ENCODE data around the gene GPR31.
"Not testable (repeated sequence)": the region's sequence is repeated elsewhere in the genome, so short reads cannot be mapped to it uniquely, and the experiment has no call there.

Gene GPR31, protein sequence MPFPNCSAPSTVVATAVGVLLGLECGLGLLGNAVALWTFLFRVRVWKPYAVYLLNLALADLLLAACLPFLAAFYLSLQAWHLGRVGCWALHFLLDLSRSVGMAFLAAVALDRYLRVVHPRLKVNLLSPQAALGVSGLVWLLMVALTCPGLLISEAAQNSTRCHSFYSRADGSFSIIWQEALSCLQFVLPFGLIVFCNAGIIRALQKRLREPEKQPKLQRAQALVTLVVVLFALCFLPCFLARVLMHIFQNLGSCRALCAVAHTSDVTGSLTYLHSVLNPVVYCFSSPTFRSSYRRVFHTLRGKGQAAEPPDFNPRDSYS
- total RNA-seq: 0 reads per million in 4 donors

DNA sequence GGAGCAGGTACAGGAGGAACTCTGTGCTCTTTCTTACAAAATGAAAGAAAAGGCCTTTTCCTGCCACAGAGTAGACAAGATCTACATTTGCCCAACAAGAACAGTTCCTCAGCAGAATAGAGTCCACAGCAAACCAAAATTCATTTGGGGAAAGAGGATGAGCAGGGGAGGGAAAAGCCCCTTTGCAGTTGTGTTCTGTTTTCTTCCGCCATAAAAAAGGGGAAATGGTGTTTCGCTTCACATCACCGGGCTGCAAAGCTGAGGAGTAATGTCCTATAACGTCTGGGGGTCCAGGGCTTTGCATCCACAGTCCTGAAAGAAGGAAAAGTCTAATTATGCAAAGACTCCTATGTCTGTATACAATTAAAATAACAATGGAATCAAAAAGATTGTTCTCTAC, at the start of gene GPR31:
TSS of gene GPR31 (minus strand) at position 118 of the 400 bp plus-strand sequence. CDS start 149 bp downstream, outside the sequence.
- no peak for DNase-seq

DNA sequence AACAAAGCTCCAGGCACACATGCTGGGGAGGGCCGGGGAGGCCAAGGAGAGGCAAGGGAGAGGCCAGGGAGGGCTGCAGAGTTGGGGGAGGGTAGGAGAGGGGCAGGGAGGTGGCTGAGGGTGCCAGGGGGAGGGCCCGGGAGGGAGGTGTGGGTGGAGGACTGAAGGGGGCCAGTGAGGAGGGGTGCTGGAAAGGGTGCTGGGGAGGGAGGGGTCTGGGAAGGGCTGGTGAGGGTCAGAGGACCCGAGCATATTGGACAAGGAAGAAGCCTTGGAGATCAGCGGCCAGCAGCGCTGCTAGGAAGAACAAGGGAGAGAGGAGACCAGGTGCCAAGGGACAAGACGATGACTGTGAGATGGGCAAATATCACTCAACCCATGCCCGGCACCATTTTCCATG, 49.7 kb upstream of the GPR31 start:
- no peak for DNase-seq

DNA sequence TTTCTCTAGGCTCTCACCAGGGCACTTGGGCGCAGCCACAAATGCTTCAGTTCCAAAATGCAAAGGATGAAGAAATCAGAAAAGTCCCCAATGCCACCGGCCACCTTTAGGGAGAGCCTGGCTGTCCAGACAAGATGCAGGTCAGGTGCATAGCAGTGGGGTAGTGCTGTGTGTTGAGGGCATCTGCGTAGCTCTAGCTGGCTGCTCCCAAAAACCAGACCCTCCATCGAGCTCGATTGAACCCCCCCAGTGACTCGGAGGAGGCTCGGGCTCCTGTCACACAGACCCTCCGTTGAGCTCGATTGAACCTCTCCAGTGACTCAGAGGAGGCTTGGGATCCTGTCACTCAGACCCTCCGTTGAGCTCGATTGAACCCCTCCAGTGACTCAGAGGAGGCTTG, 47.5 kb upstream of the GPR31 start:
- not testable (repeated sequence) for DNase-seq

DNA sequence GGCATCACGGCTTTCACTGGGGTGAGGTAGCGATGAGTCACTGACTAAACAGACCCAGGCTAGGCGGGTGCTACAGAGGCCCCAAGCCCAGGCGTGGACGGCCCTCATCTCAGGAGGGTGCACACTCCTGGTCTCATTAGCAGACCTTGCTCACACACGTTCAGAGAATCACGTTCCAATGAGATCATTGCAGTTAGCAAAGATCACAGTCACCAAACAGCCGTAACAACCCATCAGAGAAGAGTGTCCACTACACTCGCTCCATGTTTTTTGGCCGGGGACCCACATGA, 46.2 kb upstream of the GPR31 start:
- DNase-seq: not testable (repeated sequence)

DNA sequence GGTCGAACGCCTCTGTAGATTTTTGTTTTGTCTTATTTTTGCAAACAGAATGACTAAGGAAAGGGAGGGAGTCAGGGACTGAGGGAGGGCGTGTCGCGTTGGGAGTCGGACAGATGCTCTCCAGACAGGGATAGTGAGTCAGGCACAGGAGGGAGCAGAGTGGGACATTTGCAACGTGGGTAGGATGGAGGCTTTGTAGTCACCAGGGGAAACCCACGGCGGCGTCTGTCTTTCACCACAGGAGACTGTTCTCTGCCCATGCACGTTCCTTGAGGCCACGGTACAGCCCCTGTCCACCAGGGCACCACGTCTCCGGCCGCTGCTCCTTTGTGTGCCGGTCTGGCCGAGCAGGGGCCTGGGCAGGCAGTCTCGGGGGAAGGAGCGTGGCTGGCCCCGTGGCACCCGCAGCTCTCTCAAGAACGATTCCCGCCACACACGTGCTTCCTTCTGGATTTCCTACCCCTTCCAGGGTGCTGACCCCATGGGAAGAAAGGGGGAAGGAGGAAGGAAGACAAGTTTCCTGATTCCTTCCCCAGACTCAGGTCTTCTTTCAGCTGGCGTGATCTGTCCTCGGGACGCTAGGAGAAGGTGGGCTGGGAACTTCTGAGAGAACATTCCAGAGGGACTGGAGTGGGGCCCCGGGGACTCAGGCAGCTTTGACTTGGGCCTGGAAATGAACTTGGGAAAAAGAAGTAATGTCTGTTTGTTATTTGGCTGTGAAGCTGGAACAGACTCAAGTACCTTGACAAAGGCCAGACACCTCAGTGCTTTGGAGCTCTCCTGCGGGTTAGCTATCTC, 45.7 kb upstream of the GPR31 start:
- DNase-seq: not testable (repeated sequence)

DNA sequence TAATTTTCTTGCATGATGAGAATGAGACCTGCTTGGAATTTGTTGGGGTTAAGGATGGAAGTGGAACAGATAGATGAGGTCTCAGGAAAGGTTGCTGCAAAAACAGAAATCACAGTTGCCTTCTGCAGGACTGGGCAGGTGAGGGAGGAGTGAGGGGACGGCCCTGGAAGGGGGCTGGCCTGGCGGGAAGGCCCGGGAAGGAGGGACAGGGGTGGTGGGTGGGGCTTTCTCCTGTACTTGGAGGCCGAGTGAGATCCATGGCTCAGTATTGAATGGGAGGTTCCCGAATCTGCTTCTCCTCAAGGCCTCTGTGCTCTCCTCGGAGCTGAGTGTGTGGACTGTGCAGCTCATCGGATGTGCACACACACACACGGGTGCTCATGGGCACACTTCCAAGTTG, 44.8 kb upstream of the GPR31 start:
- not testable (repeated sequence) for DNase-seq

DNA sequence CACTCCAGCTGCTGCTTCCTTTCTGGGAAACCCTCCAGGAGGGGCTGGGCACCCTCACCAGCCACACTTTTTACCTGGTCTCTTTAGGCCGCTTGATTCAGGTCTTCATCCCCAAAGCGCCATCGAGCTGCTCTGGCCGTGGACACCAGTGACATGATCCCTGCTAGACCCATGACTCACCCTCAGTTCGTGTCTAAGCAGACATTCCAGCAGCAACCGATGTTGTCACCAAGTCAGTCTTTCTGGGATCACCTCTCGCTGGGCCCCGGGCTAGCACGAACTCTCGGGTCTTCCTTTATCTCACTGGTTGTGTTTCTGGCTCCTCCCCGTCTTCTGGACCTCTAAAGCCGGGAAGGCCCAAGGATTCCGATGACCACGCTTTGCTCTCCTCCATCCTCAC, 43.0 kb upstream of the GPR31 start:
- no peak for DNase-seq

DNA sequence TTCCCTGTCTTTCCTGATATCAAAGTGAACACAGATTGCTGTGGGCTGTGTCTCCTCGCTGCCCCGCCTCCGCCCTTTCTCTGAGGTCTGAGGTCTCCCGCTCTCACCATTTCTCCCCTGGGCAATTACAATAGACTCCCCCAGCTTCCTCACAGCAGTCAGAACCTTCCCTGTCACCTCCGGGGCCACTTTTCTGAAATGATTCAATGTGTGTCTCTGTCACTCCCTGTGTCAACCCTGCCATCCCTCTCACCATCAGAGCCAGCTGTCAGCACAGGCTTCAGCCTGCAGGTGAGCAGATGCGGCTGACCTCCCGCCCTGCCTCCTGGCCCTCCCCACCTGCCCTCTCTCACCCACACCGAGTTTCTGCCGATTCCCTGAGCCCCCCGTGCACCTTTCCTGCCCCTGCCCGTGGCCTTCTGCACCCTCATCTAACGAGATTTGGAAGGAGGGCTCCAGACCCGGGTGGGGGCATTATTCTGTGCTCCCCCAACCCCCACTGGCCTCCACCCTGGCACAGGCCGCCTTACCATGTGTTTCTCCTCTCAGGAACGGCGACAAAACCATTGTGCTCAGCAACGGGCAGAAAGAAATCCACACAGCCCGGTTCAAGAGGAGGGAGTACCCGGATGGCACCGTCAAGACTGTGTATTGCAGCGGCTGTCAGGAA, 38.3 kb upstream of the GPR31 start:
- not testable (repeated sequence) for DNase-seq

DNA sequence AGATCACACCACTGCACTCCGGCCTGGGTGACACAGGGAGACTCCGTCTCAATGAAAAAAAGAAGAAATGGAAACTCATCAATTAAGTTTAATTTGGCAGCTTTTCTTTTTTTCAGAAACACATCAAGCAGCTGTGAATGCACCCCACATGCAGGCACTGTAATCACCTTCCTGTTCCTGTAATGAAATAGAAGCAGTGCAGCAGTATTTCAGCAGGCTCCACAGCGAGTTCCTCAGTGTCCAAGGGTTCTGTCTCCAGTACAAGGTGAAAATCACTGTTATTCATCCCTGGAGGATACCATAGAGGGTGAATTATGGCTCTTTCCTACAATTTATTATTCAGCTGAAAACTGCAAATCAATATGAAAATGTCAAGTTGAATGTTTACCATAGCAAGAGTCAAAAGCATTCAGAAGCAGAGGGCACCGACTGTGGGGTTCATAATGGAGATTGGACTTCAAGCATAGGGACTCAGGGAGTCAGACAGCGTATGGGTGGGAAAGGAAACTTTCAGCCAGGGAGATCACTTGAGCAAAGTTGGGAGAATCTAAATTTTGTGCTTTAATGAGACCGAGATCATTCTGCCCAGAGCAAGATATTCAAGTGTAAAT, 35.8 kb upstream of the GPR31 start:
- DNase-seq: not testable (repeated sequence)

DNA sequence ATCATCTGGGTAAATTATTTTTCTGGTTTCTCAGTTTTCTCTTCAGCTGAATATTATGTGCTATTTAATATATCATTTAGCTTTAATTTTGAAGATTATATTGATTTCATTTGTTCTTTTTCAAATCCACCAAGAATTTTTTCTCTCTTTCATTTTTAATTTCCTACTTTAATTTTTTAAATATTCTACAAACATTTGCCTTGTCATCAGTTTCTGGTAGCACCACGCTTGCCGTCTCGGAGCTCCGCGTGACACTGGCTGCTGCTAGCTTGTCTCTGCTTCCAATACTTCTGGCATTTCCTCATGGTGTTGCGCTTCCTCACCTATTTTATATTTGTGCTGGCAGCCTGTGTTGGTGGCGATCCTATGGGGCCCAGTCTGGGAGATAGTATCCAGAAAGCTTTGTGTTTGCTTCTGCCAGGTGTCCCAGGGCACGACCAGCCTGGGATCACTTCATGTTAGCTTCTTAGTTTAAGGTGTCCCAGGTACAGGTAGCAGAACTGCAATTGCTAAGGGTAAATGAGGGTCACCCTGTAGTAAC, 33.3 kb upstream of the GPR31 start:
- not testable (repeated sequence) for DNase-seq

DNA sequence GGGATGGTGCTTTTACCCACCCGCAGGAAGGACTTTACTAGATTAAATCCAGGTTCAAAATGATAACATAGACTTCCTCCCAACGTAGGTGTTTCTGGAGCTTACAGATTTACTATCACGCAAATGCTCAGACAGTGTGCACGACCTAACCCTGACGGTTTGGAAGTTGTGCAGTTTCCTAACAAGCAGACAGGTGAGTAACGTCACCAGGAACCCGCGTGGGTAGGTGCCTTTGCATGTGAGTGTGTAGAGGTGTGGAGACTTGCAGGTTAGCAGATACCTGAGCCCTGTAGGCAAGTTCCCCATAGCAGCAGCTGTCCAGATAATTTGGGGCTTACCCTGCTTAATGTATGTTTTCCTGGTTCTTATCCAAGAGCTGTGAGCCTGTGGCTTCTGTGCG, 29.5 kb upstream of the GPR31 start:
- DNase-seq: not testable (repeated sequence)

DNA sequence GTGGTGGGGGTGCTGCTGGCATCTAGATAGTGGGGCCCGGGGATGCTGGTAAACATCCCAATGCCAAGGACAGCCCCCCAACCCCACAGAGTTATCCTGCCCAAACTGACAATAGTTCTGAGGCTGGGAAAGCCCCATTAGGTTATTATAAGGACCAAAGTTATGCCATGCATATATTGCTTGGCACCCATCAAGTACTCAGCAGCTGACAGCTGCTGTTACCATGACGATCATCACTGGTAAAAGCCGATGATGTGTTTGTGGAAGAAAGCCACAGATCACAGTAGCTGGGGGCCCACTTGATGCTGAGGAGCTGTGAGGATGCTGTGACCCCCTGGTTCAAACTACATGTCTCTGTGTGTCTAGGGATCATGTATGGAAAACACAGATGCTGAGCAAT, 27.3 kb upstream of the GPR31 start:
- not testable (repeated sequence) for DNase-seq

DNA sequence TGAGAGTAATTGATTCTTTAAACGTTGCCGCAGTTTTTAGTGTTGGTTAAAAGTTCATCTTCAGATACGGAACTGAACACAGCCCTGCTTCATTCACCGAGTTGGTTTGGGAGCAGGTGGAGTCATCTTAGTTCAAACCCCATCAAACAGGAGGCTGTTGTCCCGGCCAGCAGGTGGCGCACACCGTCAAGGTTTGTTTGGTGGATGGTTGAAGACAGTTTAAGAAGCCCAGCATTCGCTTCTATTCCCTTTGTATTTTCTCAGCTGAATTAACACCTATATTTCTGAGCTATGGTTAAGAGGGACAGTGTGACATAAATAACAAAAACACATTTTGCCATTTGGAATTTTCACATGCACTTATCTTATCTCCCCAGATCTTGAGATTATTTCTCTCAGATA, 25.1 kb upstream of the GPR31 start:
- not testable (repeated sequence) for DNase-seq

DNA sequence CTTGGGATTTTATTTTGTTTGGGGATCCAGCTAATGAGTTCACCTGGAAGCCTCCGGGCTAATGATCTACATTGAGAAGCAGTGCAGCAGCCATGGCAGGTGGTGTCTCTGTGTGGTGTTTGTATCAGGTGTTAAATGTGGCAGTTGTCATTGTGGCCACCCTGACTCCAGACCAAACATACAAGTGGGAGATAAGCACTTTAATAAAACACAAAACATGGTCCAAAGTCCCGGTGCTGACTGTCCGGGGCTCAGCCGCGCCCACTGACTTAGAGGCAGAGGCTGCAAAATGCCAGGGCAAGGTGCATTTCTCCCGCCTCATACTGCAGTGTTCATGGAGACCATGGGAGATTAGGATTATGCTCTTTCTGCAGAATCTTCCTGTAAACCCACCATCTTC, 23.6 kb upstream of the GPR31 start:
- DNase-seq: not testable (repeated sequence)

DNA sequence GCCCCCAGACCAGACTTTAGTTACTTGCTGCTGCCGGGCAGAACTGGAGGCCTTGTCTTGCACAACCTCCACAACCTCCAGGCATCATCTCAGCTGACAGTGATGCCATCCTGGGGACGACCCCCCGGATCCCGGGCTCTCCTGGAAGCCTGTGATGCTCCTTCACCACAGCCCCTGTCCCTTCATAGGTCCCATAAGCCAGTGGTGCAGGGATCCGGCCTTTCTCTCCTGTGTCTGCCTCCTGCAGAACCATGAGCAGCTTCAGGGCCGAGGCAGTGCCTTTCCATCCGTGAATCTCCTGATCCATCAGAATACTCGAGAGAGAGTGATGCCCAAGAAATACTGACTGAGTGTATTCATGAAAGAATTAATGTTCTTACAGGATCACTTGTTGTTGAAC, 22.3 kb upstream of the GPR31 start:
- DNase-seq: not testable (repeated sequence)

DNA sequence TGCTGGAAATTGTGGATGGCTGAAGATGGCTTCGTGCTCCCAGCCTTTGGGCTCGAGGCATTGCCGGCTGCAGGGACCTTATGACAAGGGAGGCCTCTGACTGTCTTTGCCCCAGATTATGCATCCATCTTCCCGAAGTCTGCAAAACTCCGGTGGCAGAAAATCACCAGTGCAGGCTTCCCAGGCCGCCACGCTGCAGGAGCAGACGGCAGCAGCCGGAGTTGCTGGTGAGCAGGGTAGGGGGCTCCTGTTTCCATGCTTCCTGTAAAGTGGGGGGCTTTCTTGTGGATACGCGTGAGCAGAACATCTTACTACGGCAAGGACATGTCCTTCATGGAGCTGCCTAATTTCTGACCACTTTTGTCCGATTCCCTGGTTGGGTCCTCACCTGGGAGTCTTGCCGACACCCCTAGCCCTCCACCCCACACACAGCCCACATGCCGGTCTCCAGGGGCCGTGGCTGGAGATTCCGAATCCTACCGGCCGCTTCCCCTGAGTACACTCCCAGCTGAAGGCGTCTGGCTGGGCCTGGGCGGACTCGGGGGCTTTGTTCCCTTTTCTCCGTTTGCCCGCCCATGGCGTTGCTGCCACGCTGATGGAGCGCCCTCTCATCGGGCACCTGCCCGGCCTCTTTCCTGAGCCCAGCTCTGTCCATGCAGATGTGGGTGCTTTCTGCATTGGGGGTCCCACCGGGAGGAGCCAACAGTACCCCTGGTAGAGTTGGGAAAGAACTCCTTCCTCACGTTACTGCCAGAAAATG, 21.3 kb upstream of the GPR31 start:
- DNase-seq: not testable (repeated sequence)

DNA sequence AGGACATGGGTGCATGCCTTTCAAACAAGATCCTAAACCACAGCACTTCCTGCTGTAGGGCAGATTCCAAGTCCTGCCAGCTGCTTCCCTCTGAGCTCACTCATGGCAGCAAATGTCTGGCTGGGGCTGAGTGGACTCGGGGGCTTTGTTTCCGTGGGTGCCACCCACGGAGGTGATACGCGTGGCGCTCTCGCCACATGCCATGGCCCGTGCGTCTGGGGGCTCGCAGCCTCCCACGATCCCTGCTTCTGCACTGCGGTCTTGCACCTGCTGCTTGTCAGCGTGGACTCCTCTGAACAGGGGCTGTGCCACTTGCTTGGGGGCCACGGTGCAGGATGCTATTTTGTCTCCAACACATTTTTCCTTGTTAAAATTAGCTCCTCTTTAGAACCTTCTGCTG, 19.5 kb upstream of the GPR31 start:
- not testable (repeated sequence) for DNase-seq

DNA sequence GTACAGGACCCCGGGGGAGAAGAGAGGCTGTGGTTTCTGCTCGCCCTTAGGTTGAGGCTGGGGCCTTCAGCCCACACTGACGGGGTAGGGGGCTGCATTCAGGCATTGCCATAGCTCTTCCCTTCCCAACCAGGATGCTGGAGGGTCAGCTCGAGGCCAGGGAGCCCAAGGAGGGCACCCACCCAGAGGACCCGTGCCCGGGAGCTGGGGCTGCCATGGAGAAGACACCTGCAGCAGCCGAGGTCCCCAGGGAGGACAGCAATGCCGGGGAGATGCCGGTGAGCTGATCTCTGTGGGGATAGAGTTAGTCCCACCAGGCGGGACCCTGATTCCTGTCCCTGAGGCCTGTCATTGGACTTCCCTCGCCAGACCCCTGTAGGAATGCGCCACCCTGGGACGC, 14.2 kb upstream of the GPR31 start:
- DNase-seq: not testable (repeated sequence)

DNA sequence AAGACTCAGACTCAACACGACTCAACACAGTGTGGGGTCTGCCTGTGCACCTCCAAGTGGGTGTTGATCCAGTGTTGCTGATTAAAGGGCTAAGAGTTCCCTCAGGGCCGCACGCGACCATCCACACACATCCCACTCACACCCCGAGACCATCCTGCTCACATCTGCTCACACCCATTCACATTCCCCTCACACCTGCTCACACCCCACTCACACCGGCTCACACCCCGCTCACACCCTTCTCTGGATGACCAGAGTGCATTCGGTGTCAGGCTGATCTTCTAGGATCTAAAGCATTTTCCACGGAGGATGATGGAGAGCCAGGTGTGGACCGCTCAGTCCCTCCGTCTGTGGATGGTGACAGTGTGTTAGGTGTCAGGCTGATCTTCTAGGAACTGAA, 13.5 kb upstream of the GPR31 start:
- DNase-seq: not testable (repeated sequence)

DNA sequence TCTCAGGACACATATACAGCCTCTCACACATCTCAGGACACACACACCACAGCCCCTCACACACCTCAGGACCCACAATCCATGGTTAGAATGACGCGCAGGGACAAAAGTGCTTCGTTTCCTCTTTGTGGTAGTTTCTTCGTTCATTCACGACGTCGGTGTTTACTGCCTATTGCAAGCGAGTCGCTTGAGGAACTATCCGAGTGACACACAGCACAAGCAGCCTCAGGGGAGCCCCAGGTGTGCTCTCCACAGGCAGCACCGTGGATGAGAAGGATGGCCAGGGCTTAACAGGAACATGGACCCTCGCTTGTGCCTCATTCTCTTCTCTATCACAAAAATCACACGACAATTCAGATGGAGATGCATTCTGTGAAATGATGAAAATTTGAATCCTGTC, 12.1 kb upstream of the GPR31 start:
- not testable (repeated sequence) for DNase-seq

DNA sequence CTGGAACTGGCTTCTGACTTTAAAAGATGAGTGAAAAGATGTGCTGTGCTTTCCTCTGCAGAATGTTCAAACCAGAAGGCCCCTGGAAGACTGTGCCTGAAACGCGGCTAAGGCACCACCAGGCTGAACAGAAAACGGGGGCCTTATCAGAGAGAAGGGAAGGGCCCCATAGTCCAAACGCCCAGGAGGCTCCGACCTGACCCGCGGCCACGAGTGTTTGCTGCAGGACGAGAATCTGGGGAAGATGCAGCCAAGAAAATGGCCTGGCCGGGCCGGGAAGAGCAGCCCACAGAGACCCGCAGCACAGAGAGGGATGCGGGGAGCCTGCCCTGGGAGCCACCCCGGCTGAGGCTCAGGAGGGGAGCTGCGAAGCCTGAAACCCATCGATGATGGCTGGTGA, 10.5 kb upstream of the GPR31 start:
- not testable (repeated sequence) for DNase-seq

DNA sequence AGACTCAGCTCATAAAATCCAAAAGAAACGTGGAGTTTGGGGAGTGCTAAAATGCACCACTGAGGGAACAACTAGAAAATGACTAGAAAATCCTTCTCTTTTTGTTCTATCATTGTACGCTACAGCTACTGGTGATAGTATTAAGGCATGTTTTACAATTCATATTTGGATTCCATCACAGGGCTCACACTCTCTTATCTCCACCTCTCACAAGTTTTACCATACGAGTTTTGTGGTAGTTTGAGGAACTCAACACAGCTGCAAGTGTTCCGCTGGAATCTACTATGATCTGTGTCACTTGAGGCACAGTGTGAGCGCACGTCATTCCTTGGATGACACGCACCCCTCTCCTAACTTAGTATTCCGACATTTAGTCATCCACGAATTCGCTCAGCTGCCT, 9.9 kb upstream of the GPR31 start:
- DNase-seq: not testable (repeated sequence)

Measured in T-helper 1 cell (primary cell).